Upper lobe of left lung (tissue), 6 donors: ENCODE measurements around the gene SIGLEC5. TPM values are rescaled to one million over a fixed set of nuclear protein-coding genes. Genes with fewer than 3 reads are reported as not detected.
"Not testable (repeated sequence)": the region's sequence is repeated elsewhere in the genome, so short reads cannot be mapped to it uniquely, and the experiment has no call there.

ENCODE experiments used
- ATAC-seq, 2 donors: fragments of 200-7000 bp; cut with Tn5 transposase; one replicate each; pipeline ENCODE4 v1.9.1; 2022; ENCODE audit warnings: mild to moderate bottlenecking in 2 of 2, moderate library complexity in 2 of 2; ENCODE audit not compliant: low FRiP score in 2 of 2
- DNase-seq, 2 donors: peaks; one replicate each; pipeline ENCODE4 v3.0.0-alpha.2; 2019 to 2020
- H3K27ac ChIP-seq, 4 donors: fragments of 200-600 bp; sonication (generic); one replicate each; pipeline ENCODE4 v1.5.1; 2016 to 2019
- H3K27me3 ChIP-seq, 4 donors: fragments of 200-600 bp; sonication (generic); one replicate each; pipeline ENCODE4 v1.5.1; 2017 to 2019
- H3K36me3 ChIP-seq, 4 donors: fragments of 200-600 bp; sonication (generic); one replicate each; pipeline ENCODE4 v1.5.1; 2016 to 2019
- H3K4me1 ChIP-seq, 4 donors: fragments of 200-600 bp; sonication (generic); one replicate each; pipeline ENCODE4 v1.5.1; 2018 to 2019
- H3K4me3 ChIP-seq, 4 donors: fragments of 200-600 bp; sonication (generic); one replicate each; pipeline ENCODE4 v1.5.1; 2017 to 2019; ENCODE audit warnings: mild to moderate bottlenecking in 2 of 4, moderate library complexity in 1 of 4
- H3K9me3 ChIP-seq, 4 donors: fragments of 200-600 bp; sonication (generic); one replicate each; pipeline ENCODE4 v1.5.1; 2018 to 2019
- EP300 ChIP-seq, 4 donors: sonication (generic); formaldehyde crosslinking; IDR thresholded peaks; one replicate each; pipeline ENCODE4 v1.5.1; 2017; ENCODE audit warnings: antibody characterized with exemption in 4 of 4, control low read depth in 2 of 4
- POLR2A ChIP-seq, 4 donors: fragments of 450-650 bp; IDR thresholded peaks; one replicate each; pipeline ENCODE4 v1.5.1; 2016 to 2017; ENCODE audit warnings: antibody characterized with exemption in 4 of 4, mild to moderate bottlenecking in 2 of 4
- POLR2AphosphoS5 ChIP-seq, 2 donors: sonication (generic); formaldehyde crosslinking; IDR thresholded peaks; one replicate each; pipeline ENCODE4 v1.5.1; 2017; ENCODE audit warnings: antibody characterized with exemption in 2 of 2
- WGBS, 2 donors: methylation state at CpG; one replicate each; pipeline ENCODE4 v1.1.5; 2017 to 2018; 5-methylcytosine and 5-hydroxymethylcytosine counted together
- total RNA-seq, 6 donors: library from RNA; depleted of rRNA in 4 of 6; stranded (reverse); fragments of >200 nt in 4 of 6; gene quantifications; one replicate each; pipeline versions ENCODE4 v1.1.0 to v1.2.1, GENCODE V29; 2016 to 2021
- TF ChIP-seq, protein P1 (sequence below), 6 experiments: fragments of 450-650 bp in 4 of 6; fragments of 200-600 bp in 2 of 6; sonication (generic) in 2 of 6; IDR thresholded peaks; one replicate each; pipeline ENCODE4 v1.5.1; 2016 to 2019; ENCODE audit warnings: antibody characterized with exemption in 6 of 6
- donor health status: DM: no; HTN: no; CAD: no; lungs with moderate emphysema.
- donor health status: DM: no; HTN: yes; CAD: no; lungs with severe emphysema.

Gene SIGLEC5
- total RNA-seq: 1 to 10 TPM in 3 of 6 donors, under 1 TPM in 1, not detected in 2; 0.46 to 9.4 (median 5.7) TPM

GRCh38 chr19:51630315-51630714, at the start of gene SIGLEC5:
Gene SIGLEC5, minus strand, starts transcription at chr19:51630401. Its CDS starts 66 bp downstream, at chr19:51630335.
- peak within 1 kb of the TSS in 2 of 4 donors; percentile 62 to 64 for H3K27ac ChIP-seq
- not testable (repeated sequence) for H3K9me3 ChIP-seq, H3K36me3 ChIP-seq, H3K4me1 ChIP-seq, H3K27me3 ChIP-seq
- ATAC-seq: peak; percentile 44 to 54
- peak in 1 of 2 donors; percentile 38 for DNase-seq
- 23% methylated on average over 8 of the region's 13 CpGs; no CpG with 5 or more reads in 1 of the 2 donors for WGBS, 2 donors
- peak within 1 kb of the TSS in 1 of 4 donors; percentile 9 for H3K4me3 ChIP-seq

DNA sequence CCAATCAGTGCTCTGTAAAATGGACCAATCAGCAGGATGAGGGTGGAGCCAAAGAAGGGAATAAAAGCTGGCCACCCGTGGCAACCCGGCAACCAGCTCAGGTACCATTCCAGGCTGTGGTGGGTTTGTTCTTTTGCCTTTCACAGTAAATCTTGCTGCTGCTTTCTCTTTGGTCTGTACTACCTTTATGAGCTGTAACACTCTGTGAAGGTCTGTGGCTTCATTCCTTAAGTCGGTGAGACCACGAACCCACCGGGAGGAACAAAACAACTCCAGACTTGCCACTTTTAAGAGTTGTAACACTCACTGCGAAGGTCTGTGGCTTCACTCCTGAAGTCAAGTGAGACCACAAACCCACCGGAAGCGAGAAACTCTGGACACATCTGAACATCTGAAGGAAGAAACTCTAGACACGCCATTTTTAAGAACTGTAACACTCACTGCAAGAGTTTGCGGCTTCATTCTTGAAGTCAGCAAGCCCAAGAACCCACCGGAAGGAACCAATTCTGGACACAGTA, 46.4 kb upstream of the SIGLEC5 start:
- DNase-seq (no peak), ATAC-seq (no peak)
- TF ChIP-seq, protein P1, sequence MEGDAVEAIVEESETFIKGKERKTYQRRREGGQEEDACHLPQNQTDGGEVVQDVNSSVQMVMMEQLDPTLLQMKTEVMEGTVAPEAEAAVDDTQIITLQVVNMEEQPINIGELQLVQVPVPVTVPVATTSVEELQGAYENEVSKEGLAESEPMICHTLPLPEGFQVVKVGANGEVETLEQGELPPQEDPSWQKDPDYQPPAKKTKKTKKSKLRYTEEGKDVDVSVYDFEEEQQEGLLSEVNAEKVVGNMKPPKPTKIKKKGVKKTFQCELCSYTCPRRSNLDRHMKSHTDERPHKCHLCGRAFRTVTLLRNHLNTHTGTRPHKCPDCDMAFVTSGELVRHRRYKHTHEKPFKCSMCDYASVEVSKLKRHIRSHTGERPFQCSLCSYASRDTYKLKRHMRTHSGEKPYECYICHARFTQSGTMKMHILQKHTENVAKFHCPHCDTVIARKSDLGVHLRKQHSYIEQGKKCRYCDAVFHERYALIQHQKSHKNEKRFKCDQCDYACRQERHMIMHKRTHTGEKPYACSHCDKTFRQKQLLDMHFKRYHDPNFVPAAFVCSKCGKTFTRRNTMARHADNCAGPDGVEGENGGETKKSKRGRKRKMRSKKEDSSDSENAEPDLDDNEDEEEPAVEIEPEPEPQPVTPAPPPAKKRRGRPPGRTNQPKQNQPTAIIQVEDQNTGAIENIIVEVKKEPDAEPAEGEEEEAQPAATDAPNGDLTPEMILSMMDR (IDR thresholded peaks at IDR 0.05): no peak
- TF ChIP-seq POLR2AphosphoS5 (IDR thresholded peaks at IDR 0.05): no peak
- TF ChIP-seq EP300 (IDR thresholded peaks at IDR 0.05): no peak
- no peak for TF ChIP-seq POLR2A (IDR thresholded peaks at IDR 0.05)
- H3K4me3 ChIP-seq: no peak overlapping the region
- no peaks in the 10 kb centered on the region for H3K36me3 ChIP-seq
- no peak overlapping the region for H3K27ac ChIP-seq
- WGBS, 2 donors: 60 to 78% methylated on average over 11 of the region's 11 CpGs
- no peaks in the 10 kb centered on the region for H3K4me1 ChIP-seq
- H3K27me3 ChIP-seq: no peaks in the 10 kb centered on the region
- H3K9me3 ChIP-seq: no peaks in the 10 kb centered on the region

- DNase-seq: not testable (repeated sequence)
- 46 to 61% methylated on average over 7 of the region's 7 CpGs for WGBS, 2 donors
- peak in 1 of 2 donors; percentile 56 for ATAC-seq
These were observed 45.8 kb upstream of the SIGLEC5 start for GRCh38 chr19:51675911-51676565.

DNA sequence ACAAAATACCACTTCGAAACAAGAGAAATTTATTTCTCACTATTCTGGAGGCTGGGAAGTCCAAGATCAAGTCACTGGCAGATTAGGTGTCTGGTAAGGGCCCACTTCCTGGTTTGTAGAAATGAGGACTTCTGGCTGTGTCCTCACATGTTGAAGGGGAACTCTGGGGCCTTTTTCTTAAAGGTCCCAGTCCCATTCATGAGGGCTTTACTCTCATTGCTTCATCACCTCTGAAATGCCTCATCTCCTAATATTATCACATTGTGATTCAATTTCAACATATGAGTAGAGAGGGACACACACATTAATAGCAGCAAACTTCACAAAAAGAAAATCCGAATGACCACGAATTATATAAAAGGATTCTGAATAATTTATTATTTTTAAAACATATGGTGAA, 38.0 kb upstream of the SIGLEC5 start:
- 89 to 92% methylated on average over 3 of the region's 3 CpGs for WGBS, 2 donors
- Histone ChIP-seq H3K9me3 (no peaks in the 10 kb centered on the region), H3K27me3 (no peaks in the 10 kb centered on the region), H3K27ac (no peak overlapping the region), H3K4me3 (no peak overlapping the region), H3K4me1 (no peaks in the 10 kb centered on the region), H3K36me3 (no peaks in the 10 kb centered on the region)
- ATAC-seq (no peak), DNase-seq (no peak)
- TF ChIP-seq EP300 (IDR thresholded peaks at IDR 0.05) (no peak), POLR2AphosphoS5 (IDR thresholded peaks at IDR 0.05) (no peak), POLR2A (IDR thresholded peaks at IDR 0.05) (no peak)
- TF ChIP-seq, protein P1 (IDR thresholded peaks at IDR 0.05): no peak

More at GRCh38 chr19:51675911-51676565, 45.8 kb upstream of the SIGLEC5 start:
- H3K27me3 ChIP-seq, H3K36me3 ChIP-seq, H3K4me3 ChIP-seq, H3K27ac ChIP-seq, H3K9me3 ChIP-seq, H3K4me1 ChIP-seq: not testable (repeated sequence)
- TF ChIP-seq, protein P1 (IDR thresholded peaks at IDR 0.05): peak in 4 of 6 experiments; percentile 14 to 24 (median 21)

- no peaks in the 10 kb centered on the region for H3K9me3 ChIP-seq
These were observed 34.8 kb upstream of the SIGLEC5 start for GRCh38 chr19:51664997-51665396.

More at GRCh38 chr19:51664997-51665396, 34.8 kb upstream of the SIGLEC5 start:
- DNase-seq (no peak), ATAC-seq (no peak)
- no peaks in the 10 kb centered on the region for H3K4me1 ChIP-seq
- 59 to 62% methylated on average over 3 of the region's 3 CpGs for WGBS, 2 donors
- TF ChIP-seq POLR2A (IDR thresholded peaks at IDR 0.05) (no peak), POLR2AphosphoS5 (IDR thresholded peaks at IDR 0.05) (no peak), EP300 (IDR thresholded peaks at IDR 0.05) (no peak)
- TF ChIP-seq, protein P1 (IDR thresholded peaks at IDR 0.05): no peak
- H3K36me3 ChIP-seq: no peaks in the 10 kb centered on the region
- no peak overlapping the region for H3K27ac ChIP-seq
- H3K4me3 ChIP-seq: no peak overlapping the region
- no peaks in the 10 kb centered on the region for H3K27me3 ChIP-seq
